Activated CD4-positive, alpha-beta T cell treated with anti-CD3 and anti-CD28 coated beads for 4 hours (primary cell): ENCODE results near the gene THOC6.

Experiments used
- DNase-seq, 2 donors: peaks; one replicate each; pipeline ENCODE4 v3.0.0-alpha.2; 2020

Gene THOC6

GRCh38 chr16:3023669-3024478 lies at the start of gene THOC6, which contains the start of gene HCFC1R1:
Gene THOC6, plus strand, starts transcription at chr16:3024035. Its CDS starts 292 bp downstream, at chr16:3024327.
Gene HCFC1R1, minus strand, starts transcription at chr16:3023942. Its CDS starts 1 bp downstream, at chr16:3023941.
- DNase-seq: peak; percentile 95 to 96

DNA sequence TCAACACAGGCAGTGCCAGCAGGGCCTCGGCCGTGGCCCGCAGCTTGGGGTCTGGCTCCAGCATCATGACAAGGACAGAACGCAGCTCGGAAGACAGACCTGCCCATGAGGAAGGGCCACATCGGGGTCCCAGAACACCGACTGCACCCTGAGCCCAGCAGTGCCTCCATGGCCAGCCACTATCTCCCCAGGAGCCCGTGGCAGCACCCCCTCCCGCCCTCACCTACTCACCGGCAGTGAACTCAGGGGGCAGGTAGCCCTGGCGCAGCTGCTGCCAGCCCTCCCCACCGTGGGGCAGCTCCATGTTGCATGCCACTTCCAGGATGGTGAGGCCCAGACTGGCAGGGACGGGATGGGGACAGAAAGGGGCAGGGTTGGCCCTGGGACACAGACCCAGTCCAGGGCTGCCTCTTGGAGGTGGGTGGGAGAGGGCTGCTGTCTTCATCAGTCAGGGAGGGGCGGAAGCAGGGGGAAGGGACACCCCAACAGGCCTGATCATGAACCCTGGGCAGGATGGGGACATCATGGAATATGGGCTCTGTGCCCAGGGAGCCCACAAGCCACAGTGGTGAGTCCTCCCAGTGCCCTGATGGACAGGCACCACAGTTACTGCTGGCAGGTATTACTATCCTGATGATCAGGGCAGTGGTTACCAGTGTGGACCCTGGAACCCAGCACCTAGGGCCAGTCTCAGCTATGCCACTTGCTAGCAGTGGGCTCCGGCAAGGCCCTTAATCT lies 49.3 kb upstream of the THOC6 start:
- no peak for DNase-seq

DNA sequence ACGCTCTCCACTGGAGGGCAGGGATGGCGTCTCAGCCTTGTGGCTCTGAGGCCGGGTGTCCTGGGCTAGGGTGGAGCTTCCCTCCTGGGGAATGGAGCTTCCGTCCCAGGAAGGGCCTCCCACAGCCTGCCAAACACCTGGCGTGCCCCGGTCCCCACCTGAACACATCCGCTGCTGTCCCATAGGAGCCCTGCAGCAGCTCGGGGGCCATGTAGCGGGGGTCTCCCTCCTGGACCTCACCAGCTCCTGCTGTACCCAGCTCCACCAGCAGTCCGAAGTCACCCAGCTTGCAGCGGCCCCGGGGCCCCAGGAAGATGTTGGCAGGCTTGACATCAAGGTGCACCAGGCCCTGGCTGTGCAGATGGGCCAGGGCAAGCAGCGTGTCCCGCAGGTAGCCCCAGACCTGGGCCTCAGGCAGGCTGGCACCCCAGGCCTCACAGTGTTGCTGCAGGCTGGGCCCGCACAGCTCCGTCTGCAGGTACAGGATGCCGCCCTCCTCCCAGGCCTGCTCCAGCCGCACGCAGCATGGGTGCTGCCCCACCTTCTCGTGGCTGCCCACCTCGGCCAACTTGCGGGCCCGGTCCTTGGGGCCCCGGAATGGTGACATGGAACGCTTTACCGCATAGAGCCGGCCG lies 48.6 kb upstream of the THOC6 start:
- DNase-seq: no peak

DNA sequence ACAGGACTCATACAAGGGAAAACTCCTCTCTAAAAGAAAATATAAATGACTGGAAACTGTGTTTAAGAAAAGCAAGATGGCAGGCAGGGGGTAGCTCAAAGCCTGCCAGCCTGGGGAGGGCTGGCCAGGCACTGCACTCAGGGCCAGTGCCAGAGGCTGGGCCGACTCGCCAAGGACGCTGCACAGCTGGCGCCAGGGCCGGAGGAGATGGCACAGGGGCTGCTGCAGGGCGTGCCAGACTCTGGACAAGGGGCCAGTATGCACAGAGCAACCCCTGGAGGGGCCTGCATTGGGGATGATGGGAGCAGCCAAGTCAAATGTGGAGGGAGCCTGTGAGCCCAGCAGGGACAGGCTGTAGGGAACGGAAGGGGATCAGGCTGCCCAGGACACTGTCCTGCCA lies 47.6 kb upstream of the THOC6 start:
- no peak for DNase-seq

DNA sequence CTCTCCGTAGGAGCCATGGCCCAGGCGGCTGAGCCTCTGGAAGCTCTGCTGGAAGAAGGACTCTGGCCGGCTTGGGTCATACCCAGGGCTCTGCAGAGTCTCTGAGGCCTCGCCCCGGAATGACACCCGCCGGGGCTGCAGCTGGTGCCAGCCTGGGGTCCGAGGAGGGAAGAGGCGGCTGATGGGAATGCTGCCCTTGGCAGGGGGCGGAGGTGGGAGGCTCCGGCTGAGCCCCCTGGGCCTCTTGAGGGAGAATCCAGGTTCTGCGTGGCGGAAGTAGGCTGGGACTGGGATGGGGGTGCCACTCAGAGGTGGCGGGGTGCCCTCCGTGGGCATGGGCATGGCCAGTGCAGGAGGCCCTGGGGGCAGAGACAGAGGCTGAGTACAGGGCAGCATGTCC lies 47.2 kb upstream of the THOC6 start:
- no peak for DNase-seq

- no peak for DNase-seq
Observed at GRCh38 chr16:2977440-2977839, 46.4 kb upstream of the THOC6 start.

GRCh38 chr16:2979669-2980226 lies 44.1 kb upstream of the THOC6 start:
- DNase-seq: no peak

DNA sequence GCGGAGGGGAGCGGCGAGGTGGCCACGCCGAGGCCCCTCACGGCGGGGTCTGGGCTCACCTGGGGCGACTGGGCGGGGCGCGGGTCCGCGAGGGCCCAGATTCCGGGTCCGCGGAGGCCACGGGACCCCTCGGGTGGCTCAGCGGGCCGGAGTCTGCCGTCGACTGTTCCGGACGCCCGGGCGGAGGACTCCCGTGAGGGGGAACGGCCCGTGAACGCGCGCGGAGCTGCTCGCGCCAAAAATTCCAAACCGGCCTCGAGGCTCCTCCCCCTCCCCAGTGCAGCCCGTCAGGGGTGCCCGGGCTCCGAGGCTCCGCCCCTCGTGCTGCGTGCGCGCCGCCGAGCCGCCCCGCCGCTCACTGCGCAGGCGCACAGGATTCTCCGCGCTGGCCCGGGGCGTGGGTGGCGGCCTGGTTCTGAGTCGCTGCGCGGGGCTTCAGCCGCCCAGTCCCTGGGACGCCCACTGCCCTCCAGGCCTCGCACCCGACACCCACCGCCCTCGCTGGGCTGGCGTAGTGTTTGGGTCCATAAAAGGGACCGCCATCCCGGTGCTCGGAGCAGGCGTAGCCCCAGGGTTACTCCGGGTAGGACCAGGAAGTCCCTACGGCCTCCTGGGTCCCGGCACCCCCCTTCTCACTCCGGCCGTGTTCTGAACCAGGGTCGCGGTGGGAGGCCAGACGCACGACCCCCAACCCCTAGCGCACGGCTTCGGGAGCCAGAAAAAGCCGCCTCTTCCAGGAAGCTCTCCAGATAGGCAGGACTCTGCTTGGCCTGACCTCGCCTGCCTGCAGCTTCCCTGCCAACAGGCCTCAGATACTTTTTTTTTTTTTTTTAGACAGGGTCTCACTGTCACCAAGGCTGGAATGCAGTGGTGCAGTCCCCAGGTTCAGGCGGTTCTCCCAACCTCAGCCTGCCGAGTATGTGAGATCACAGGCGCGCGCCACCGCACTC lies 43.3 kb upstream of the THOC6 start, which contains the start of gene PKMYT1:
PKMYT1 (minus strand) TSS at position 220 of the 950 bp plus-strand sequence. CDS start 789 bp downstream, outside the sequence.
- peak; percentile 93 to 94 for DNase-seq

- no peak for DNase-seq
Observed at GRCh38 chr16:2981177-2981898, 42.5 kb upstream of the THOC6 start.

GRCh38 chr16:2981899-2982250 lies 42.0 kb upstream of the THOC6 start:
- no peak for DNase-seq

- no peak for DNase-seq
Observed at GRCh38 chr16:2982402-2982801, 41.4 kb upstream of the THOC6 start.

DNA sequence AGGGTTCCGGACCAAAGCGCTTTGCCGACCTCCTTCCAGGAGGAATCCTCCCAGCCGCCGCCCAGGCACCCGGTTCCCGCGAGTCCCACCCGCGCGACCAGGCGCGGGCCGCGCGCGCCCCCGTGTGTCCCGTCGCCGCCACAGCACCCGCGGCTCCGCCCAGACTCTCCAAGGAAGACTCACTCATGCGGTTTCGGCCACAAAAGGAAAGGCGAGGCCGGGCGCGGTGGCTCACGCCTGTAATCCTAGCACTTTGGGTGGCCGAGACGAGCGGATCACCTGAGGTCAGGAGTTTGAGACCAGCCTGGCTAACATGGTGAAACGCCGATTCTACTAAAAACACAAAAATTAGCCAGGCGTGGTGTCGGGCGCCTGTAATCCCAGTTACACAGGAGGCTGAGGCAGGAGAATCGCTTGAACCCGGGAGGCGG lies 40.1 kb upstream of the THOC6 start:
- DNase-seq: peak; percentile 59 to 63

- DNase-seq: no peak
Observed at GRCh38 chr16:2985462-2985861, 38.4 kb upstream of the THOC6 start.

DNA sequence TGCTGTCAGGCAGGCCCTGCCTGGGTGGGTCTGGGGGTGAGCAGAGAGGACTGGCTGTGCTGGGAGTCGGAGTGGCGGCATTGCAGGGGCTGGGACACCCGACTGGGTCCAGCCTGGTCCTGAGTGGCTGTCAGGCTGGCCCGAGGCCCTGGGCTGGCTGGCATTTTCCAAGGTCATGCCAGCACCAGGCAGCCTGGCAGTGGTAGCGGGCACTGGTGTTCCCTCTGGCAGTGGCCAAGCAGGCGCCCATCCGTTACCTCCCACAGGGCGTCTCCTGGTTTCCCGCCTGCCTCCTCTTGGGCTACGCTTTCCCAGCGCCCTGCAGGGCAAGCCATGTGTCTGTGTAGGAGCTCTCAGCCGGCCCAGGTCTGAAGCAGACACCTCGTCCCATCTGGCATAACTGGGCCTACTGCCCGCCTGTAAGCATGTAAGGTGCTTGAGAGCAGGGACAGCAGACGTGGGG lies 37.9 kb upstream of the THOC6 start:
- DNase-seq: no peak

GRCh38 chr16:2986623-2987188 lies 37.1 kb upstream of the THOC6 start:
- DNase-seq: no peak

DNA sequence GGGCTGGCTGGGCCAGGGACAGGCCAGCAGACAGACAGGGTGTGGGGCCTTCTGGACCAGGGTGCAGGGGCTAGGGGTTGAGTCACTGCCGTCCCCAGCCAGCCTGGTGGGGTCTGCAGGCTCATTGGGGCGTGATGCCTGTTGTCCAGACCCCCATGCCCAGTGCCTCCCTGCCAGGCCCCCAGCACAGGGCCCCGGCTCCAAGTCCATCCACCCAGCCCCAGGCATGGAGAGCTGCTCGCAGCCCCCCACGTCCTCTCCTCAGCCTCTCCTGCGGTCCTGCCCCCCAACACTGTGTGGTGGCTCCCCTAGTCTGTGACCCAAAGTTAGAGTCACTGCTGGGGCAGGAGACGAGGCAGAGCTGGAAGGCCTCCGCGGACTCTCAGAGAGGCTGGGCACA lies 36.5 kb upstream of the THOC6 start:
- DNase-seq: no peak

DNA sequence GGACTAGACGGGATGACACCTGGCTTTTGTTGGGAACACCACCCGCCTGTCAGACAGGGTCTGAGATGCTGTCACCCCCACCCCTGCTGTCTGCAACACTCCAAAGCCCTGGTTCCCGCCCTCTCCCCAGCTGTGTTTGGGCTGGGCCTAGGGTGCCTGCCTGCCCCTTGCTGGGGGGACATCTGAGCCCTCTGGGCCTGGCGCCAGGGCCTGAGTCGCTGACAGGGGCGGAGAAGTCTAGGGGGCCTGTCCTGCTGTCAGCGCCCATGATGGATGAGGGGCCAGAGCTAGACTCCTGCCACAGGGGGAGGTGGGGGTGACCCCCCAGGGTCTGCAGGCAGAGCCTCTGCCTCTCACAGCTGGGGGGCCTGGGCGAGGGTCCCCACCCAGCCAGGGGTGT lies 36.0 kb upstream of the THOC6 start:
- DNase-seq: no peak

GRCh38 chr16:2988590-2989099 lies 35.2 kb upstream of the THOC6 start:
- no peak for DNase-seq

DNA sequence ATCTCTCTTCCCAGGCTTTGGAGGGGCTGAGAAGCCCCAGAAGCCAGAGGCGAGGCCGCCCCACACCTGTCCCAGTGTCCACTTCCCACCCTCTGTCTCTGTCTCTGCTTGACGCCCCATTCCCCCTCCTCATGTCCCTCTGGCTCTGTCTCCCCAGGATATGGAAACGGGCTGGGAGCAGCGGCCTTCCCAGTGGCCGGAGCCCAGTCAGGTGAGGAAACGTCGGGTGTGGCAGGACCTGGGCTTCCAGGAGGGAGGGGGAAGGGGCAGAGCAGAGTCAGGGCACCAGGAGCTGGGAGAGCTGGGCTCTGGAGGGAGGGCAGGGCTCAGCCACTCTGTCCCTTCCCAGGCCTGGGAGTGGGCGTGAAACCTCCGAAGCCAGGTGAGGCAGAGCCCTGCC lies 32.9 kb upstream of the THOC6 start:
- DNase-seq: no peak

DNA sequence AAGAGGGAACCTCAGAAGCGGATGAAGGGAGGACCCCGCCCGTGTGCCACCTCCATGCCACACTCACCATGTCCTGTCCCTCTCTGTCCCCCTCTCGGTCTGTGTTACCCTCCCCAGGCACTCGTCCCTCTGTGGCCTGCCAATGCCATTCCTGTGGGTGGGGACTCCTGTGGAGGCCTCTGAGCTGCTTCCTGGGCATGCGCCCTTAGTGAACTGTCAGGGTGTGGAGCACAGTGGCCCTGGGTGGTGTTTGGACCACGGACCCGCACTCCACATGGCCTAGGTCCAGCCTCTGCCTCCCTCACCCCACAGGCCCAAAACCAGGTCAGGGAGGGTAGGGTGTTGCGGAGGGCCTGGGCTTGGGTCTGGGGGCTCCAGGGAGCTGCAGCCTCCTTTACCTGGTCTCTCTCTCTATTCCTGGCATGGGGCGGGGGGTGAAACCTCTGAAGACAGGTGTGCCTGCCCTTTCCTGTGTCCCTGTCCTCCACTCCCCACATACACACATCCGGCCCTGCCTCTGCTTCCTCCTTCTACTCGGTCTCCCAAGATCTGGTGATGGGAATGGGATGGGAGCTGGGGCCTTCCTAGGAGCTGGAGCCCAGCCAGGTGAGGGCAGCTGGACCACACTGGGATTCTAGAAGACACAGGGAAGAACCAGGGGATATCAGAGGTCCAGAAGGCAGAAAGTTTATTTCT lies 32.1 kb upstream of the THOC6 start:
- no peak for DNase-seq
